Neuronal stem cell (in vitro differentiated cells): ENCODE data around the gene NRTN.
"Not testable (repeated sequence)": the region's sequence is repeated elsewhere in the genome, so short reads cannot be mapped to it uniquely, and the experiment has no call there.

Experiments
- DNase-seq: peaks from one replicate; pipeline ENCODE4 v3.0.0-alpha.2; 2013; ENCODE audit warnings: low spot score
- H2AFZ ChIP-seq: one replicate; pipeline ENCODE4 v1.6.1; 2013; ENCODE audit warnings: mild to moderate bottlenecking, low read length, inconsistent platforms
- H2AK5ac ChIP-seq: 2 replicates; pipeline ENCODE4 v1.6.1; 2013; ENCODE audit warnings: low read depth, mild to moderate bottlenecking, inconsistent platforms, low read length, moderate library complexity, mixed read lengths
- H2BK120ac ChIP-seq: 2 replicates; pipeline ENCODE4 v1.6.1; 2013; ENCODE audit warnings: low read depth, mild to moderate bottlenecking, inconsistent platforms, low read length, moderate library complexity, mixed read lengths
- H2BK12ac ChIP-seq: one replicate; pipeline ENCODE4 v1.6.1; 2013; ENCODE audit warnings: low read length, inconsistent platforms
- H2BK15ac ChIP-seq: 2 replicates; pipeline ENCODE4 v1.6.1; 2013; ENCODE audit warnings: mild to moderate bottlenecking, low read length, inconsistent platforms, mixed read lengths
- H2BK5ac ChIP-seq: one replicate; pipeline ENCODE4 v1.6.1; 2013; ENCODE audit warnings: inconsistent platforms, mild to moderate bottlenecking, low read length, moderate library complexity
- H3K14ac ChIP-seq: one replicate; pipeline ENCODE4 v1.6.1; 2013; ENCODE audit warnings: low read length, inconsistent platforms
- H3K18ac ChIP-seq: 2 replicates; pipeline ENCODE4 v1.6.1; 2013; ENCODE audit warnings: low read length, inconsistent platforms
- H3K23ac ChIP-seq: 2 replicates; pipeline ENCODE4 v1.6.1; 2013; ENCODE audit warnings: low read depth, mild to moderate bottlenecking, mixed read lengths, low read length, inconsistent platforms; ENCODE audit not compliant: poor library complexity
- H3K27ac ChIP-seq: replicated peaks from 3 replicates; pipeline ENCODE4 v1.5.1; 2013; ENCODE audit warnings: low read length, inconsistent platforms
- H3K27me3 ChIP-seq, 3 experiments: 2 replicates each; pipeline ENCODE4 v1.6.1; 2013; ENCODE audit warnings: low read length in 3 of 3, mild to moderate bottlenecking in 2 of 3, inconsistent platforms in 1 of 3, low read depth in 1 of 3, mixed read lengths in 1 of 3, moderate library complexity in 1 of 3; ENCODE audit not compliant: control insufficient read depth in 3 of 3, insufficient read depth in 3 of 3
- H3K36me3 ChIP-seq, 2 donors: replicated peaks in 1 of 2; 2 replicates each; pipeline ENCODE4 v1.6.1; 2013; ENCODE audit warnings: low read length in 2 of 2; ENCODE audit not compliant: control insufficient read depth in 2 of 2, insufficient read depth in 2 of 2
- H3K4ac ChIP-seq: 2 replicates; pipeline ENCODE4 v1.6.1; 2013; ENCODE audit warnings: inconsistent platforms, mild to moderate bottlenecking, low read length, moderate library complexity
- H3K4me1 ChIP-seq, 2 donors: 1 replicate in 1 of 2; 2 replicates in 1 of 2; pipeline ENCODE4 v1.6.1; 2013; ENCODE audit warnings: low read length in 2 of 2, low read depth in 1 of 2; ENCODE audit not compliant: control insufficient read depth in 2 of 2, insufficient read depth in 1 of 2
- H3K4me2 ChIP-seq: one replicate; pipeline ENCODE4 v1.6.1; 2013; ENCODE audit warnings: mild to moderate bottlenecking, low read length, inconsistent platforms; ENCODE audit not compliant: insufficient read depth, poor library complexity, severe bottlenecking
- H3K4me3 ChIP-seq, 2 donors: 2 replicates each; pipeline ENCODE4 v1.5.1; 2013; ENCODE audit warnings: low read length in 2 of 2, mild to moderate bottlenecking in 2 of 2, inconsistent platforms in 1 of 2, moderate library complexity in 1 of 2
- H3K79me1 ChIP-seq: one replicate; pipeline ENCODE4 v1.6.1; 2013; ENCODE audit warnings: low read depth, mild to moderate bottlenecking, inconsistent platforms, low read length, moderate library complexity
- H3K9ac ChIP-seq: one replicate; pipeline ENCODE4 v1.6.1; 2013; ENCODE audit warnings: mild to moderate bottlenecking, low read depth, low read length, inconsistent platforms; ENCODE audit not compliant: poor library complexity
- H3K9me3 ChIP-seq, 2 donors: replicated peaks in 1 of 2; 2 replicates each; pipeline versions ENCODE3 to v1.6.1; 2013; ENCODE audit warnings: low read length in 2 of 2, mild to moderate bottlenecking in 2 of 2, inconsistent platforms in 1 of 2, low read depth in 1 of 2, mixed read lengths in 1 of 2, moderate library complexity in 1 of 2; ENCODE audit not compliant: control insufficient read depth in 2 of 2, insufficient read depth in 1 of 2
- H4K8ac ChIP-seq: one replicate; pipeline ENCODE4 v1.6.1; 2013; ENCODE audit warnings: low read depth, mild to moderate bottlenecking, inconsistent platforms, low read length, moderate library complexity
- H4K91ac ChIP-seq: one replicate; pipeline ENCODE4 v1.6.1; 2013; ENCODE audit warnings: low read length, low read depth, mild to moderate bottlenecking, inconsistent platforms; ENCODE audit not compliant: poor library complexity
- WGBS, 2 donors: extraction: QIAGEN DNeasy Blood & Tissue Kit; methylation state at CpG; one replicate each; pipeline ENCODE4 v1.1.7; 2013; ENCODE audit warnings: missing lambda C conversion rate in 2 of 2, mixed read lengths in 1 of 2; ENCODE audit not compliant: insufficient read length in 2 of 2, insufficient replicate concordance in 1 of 2; ENCODE audit errors: extremely low coverage in 2 of 2; 5-methylcytosine and 5-hydroxymethylcytosine counted together

Gene NRTN

GRCh38 chr19:5843295-5843927, 38.5 kb downstream of the NRTN start:
- Histone ChIP-seq H3K79me1 (no peaks in the 10 kb centered on the region), H3K4me1 (no peaks in the 10 kb centered on the region), H3K4me3 (no peak overlapping the region), H3K36me3 (no peaks in the 10 kb centered on the region), H4K91ac (no peak overlapping the region), H3K9ac (peak overlapping the region; percentile 12), H2BK15ac (no peak overlapping the region), H2BK5ac (no peak overlapping the region), H3K18ac (no peak overlapping the region), H2BK120ac (no peak overlapping the region), H2BK12ac (no peak overlapping the region), H3K14ac (no peak overlapping the region), H3K4ac (no peak overlapping the region), H3K4me2 (no peak overlapping the region), H3K27ac (no peak overlapping the region), H2AK5ac (peak overlapping the region; percentile 21), H2AFZ (no peak overlapping the region), H3K23ac (no peak overlapping the region), H3K9me3 (no peaks in the 10 kb centered on the region), H4K8ac (no peak overlapping the region), H3K27me3 (peaks cover 0 to under 1% (median 0%) of the 10 kb centered on the region in 3 experiments)
- no CpG with 5 or more reads among the region's 21 CpGs for WGBS, 2 donors
- no peak for DNase-seq

- Histone ChIP-seq H3K4ac (no peak overlapping the region), H3K9ac (no peak overlapping the region), H2AFZ (no peak overlapping the region), H3K36me3 (no peaks in the 10 kb centered on the region), H3K23ac (no peak overlapping the region), H3K4me3 (no peak overlapping the region), H4K8ac (no peak overlapping the region), H2BK120ac (no peak overlapping the region), H3K4me1 (no peaks in the 10 kb centered on the region), H3K9me3 (no peaks in the 10 kb centered on the region), H3K14ac (no peak overlapping the region), H2BK12ac (no peak overlapping the region), H3K27me3 (peaks cover 0 to 5% (median 0%) of the 10 kb centered on the region in 3 experiments), H3K4me2 (no peak overlapping the region), H2BK5ac (no peak overlapping the region), H3K18ac (no peak overlapping the region), H2BK15ac (no peak overlapping the region), H3K27ac (no peak overlapping the region), H3K79me1 (no peaks in the 10 kb centered on the region), H4K91ac (no peak overlapping the region), H2AK5ac (no peak overlapping the region)
- no CpG with 5 or more reads among the region's 24 CpGs for WGBS, 2 donors
- DNase-seq: no peak
Measured at GRCh38 chr19:5844456-5845433, 39.9 kb downstream of the NRTN start.

- H3K27ac ChIP-seq, H3K4me3 ChIP-seq, H2BK120ac ChIP-seq, H2BK15ac ChIP-seq, H3K9me3 ChIP-seq, H2AFZ ChIP-seq, H3K18ac ChIP-seq, H3K4me2 ChIP-seq, H3K79me1 ChIP-seq, H3K27me3 ChIP-seq, DNase-seq, H3K9ac ChIP-seq, H2BK12ac ChIP-seq, H3K14ac ChIP-seq, H3K23ac ChIP-seq, H3K4ac ChIP-seq, H3K36me3 ChIP-seq, H4K8ac ChIP-seq, H2AK5ac ChIP-seq, H3K4me1 ChIP-seq, H2BK5ac ChIP-seq, H4K91ac ChIP-seq: not testable (repeated sequence)
- WGBS, 2 donors: no CpG with 5 or more reads among the region's 10 CpGs
Measured at GRCh38 chr19:5847846-5848245, 43.0 kb downstream of the NRTN start.

- not testable (repeated sequence) for H3K18ac ChIP-seq, H3K79me1 ChIP-seq, H2AK5ac ChIP-seq, H3K9ac ChIP-seq, H3K9me3 ChIP-seq, H2AFZ ChIP-seq, H3K4ac ChIP-seq, H4K91ac ChIP-seq, H4K8ac ChIP-seq, H3K14ac ChIP-seq, H3K23ac ChIP-seq, H3K4me2 ChIP-seq, H2BK12ac ChIP-seq, DNase-seq, H3K27me3 ChIP-seq, H3K27ac ChIP-seq, H2BK5ac ChIP-seq, H2BK15ac ChIP-seq, H2BK120ac ChIP-seq, H3K4me1 ChIP-seq, H3K4me3 ChIP-seq, H3K36me3 ChIP-seq
- no CpG with 5 or more reads among the region's 5 CpGs for WGBS, 2 donors
Measured at GRCh38 chr19:5848621-5849020, 43.8 kb downstream of the NRTN start.
